ENCODE results near the gene TSPO2. TPM values are rescaled to one million over a fixed set of nuclear protein-coding genes. Genes with fewer than 3 reads are reported as not detected.
A peak's percentile ranks its signal among the peaks of the same experiment; 100 is the strongest.

The TSPO2 gene
- total and polyA plus RNA-seq, 9 of the 15 experiments (the other 6 are each of a cell fraction or from before 2014, with no cell fraction given): not detected

DNA sequence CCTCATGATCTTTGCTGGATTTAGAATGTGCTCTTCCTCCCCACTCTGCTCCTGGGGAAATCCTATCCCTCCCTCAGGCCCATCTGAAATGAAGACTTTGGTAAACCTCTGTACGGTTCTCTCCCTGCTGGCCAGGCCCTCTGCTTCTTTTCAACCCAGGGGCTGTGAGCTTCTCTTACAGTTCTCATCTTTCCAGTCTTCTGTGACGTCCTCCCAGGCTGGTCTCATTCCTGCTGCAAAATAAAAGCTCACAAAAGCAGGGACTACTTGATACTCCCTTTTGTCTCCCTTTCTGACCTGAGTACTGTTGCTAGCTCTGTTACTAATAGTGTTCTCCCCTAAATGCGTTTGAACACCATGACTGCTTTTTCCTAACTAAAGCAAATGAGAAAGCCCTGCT, 49.5 kb upstream of the TSPO2 start:
- intact Hi-C loops (cut with micrococcal nuclease): no loop called here
- H3K9ac ChIP-seq (ENCODE audit: insufficient read depth in 1 of 2, low read depth in 2 of 2, low read length in 2 of 2): no peak overlapping the region
- H3K27ac ChIP-seq (ENCODE audit: extremely low read depth, low read depth, low read length): no peak overlapping the region
- H2AFZ ChIP-seq (ENCODE audit: low read depth, low read length): no peak overlapping the region
- no peak overlapping the region for H3K4me3 ChIP-seq
- H3K27me3 ChIP-seq (ENCODE audit: control insufficient read depth in 2 of 2, insufficient read depth in 2 of 2, low read length in 2 of 2): peaks cover 19 to 24% of the 10 kb centered on the region in 2 experiments
- ATAC-seq (no peak), FAIRE-seq (no peak), DNase-seq (ENCODE audit: extremely low read depth in 1 of 4, low spot score in 3 of 4) (no peak)
- H3K36me3 ChIP-seq (ENCODE audit: control insufficient read depth, insufficient read depth, low read length): no peaks in the 10 kb centered on the region
- H3K4me1 ChIP-seq (replicated peaks in 1 of 2; ENCODE audit: control insufficient read depth in 2 of 2, insufficient read depth in 2 of 2, low read length in 2 of 2): peaks cover 8 to 16% of the 10 kb centered on the region in 2 experiments; a peak in 4 of 5 replicates
- H3K9me1 ChIP-seq (ENCODE audit: control insufficient read depth, insufficient read depth, low read length): no peaks in the 10 kb centered on the region
- in situ Hi-C loops (cut with MboI): no loop called here
- no peaks in the 10 kb centered on the region for H3K79me2 ChIP-seq (ENCODE audit: control insufficient read depth, insufficient read depth, low read length)
- H3K4me2 ChIP-seq (ENCODE audit: insufficient read depth, low read length): no peak overlapping the region
- no peaks in the 10 kb centered on the region for H4K20me1 ChIP-seq (replicated peaks; ENCODE audit: control insufficient read depth, insufficient read depth, low read length)
- whole genome bisulfite sequencing (ENCODE audit: insufficient coverage, low coverage, missing lambda C conversion rate): 2% methylated on average over 3 of the region's 3 CpGs
- TF ChIP-seq C11orf30 (IDR thresholded peaks at IDR 0.05; ENCODE audit: low read depth) (no peak), ADNP (tag; IDR thresholded peaks at IDR 0.05) (no peak)
- ChIA-PET POLR2A (no interaction called here), CTCF (ENCODE audit: low intra/inter-chr PET ratio) (no interaction called here)
- BruUV-seq (replicated peaks): no TSS peak
- no peaks in the 10 kb centered on the region for H3K9me3 ChIP-seq (replicated peaks; ENCODE audit: control insufficient read depth, insufficient read depth, low read depth, low read length)

DNA sequence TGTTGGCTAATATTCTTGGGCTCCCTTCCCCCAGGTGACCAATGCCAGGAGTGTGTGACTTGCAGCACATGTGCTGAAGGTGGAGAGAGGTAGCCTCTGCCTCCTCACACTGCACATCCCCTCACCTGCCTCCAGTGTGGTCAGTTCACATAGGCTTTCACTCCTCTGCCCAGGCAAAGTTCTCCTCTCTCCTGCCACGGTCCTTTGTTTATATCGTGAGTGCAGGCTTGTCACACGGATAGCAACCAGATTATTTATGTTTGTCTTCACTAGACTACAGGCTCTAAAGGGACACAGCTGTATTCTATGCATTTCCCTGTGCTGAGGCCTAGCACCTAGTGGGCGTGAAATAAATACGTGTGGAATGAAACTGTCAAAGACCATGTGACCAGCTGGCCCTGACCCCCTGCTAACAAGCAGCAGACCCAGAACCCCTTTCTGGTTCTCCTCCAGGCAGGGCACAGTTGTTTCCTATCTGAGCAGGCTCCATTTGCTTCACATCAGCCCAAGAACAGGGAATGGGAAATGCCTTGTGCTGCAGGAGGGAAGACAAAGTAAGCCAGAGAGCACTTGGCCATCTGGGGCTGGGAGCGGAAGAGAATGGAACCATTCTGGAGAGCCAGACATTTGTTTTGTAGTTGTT, 45.6 kb upstream of the TSPO2 start:
- FAIRE-seq (no peak), ATAC-seq (peak; percentile 36), DNase-seq (ENCODE audit: extremely low read depth in 1 of 4, low spot score in 3 of 4) (peak in 3 of 4 experiments; percentile 22 to 33 (median 25))
- H4K20me1 ChIP-seq (replicated peaks; ENCODE audit: control insufficient read depth, insufficient read depth, low read length): no peaks in the 10 kb centered on the region
- H3K27me3 ChIP-seq (ENCODE audit: control insufficient read depth in 2 of 2, insufficient read depth in 2 of 2, low read length in 2 of 2): peaks cover 5 to 8% of the 10 kb centered on the region in 2 experiments; a peak in 4 of 5 replicates
- in situ Hi-C loops (cut with MboI) (no loop called here), intact Hi-C loops (cut with micrococcal nuclease) (loop anchor here (5.0 kb wide), 1 partner anchor 76 kb away; the partner anchor contains the start of genes NFYA and OARD1)
- H3K79me2 ChIP-seq (ENCODE audit: control insufficient read depth, insufficient read depth, low read length): no peaks in the 10 kb centered on the region
- H3K4me3 ChIP-seq: no peak overlapping the region
- H3K9me3 ChIP-seq (replicated peaks; ENCODE audit: control insufficient read depth, insufficient read depth, low read depth, low read length): no peaks in the 10 kb centered on the region
- H3K9ac ChIP-seq (ENCODE audit: insufficient read depth in 1 of 2, low read depth in 2 of 2, low read length in 2 of 2): peak overlapping the region in 1 of 2 experiments; percentile 7; a peak in 1 of 4 replicates
- H2AFZ ChIP-seq (ENCODE audit: low read depth, low read length): peak overlapping the region; percentile 76
- H3K27ac ChIP-seq (ENCODE audit: extremely low read depth, low read depth, low read length): peak overlapping the region; percentile 11; the same call in 2 of the 3 replicates
- peak overlapping the region; percentile 66 for H3K4me2 ChIP-seq (ENCODE audit: insufficient read depth, low read length)
- POLR2A ChIA-PET: interaction anchor here (1.0 kb wide), 1 partner anchor 9 kb away, joined by 4 read pairs; no protein-coding TSS in a partner anchor
- CTCF ChIA-PET (ENCODE audit: low intra/inter-chr PET ratio): interaction anchor here (0.7 kb wide), 1 partner anchor 11 kb away, joined by 4 read pairs; no protein-coding TSS in a partner anchor
- TF ChIP-seq MEIS2 (IDR thresholded peaks at IDR 0.05; ENCODE audit: partially characterized antibody) (peak; percentile 84), FOXK2 (conservative IDR thresholded peaks at IDR 0.05 in 1 of 2, IDR thresholded peaks at IDR 0.05 in 1 of 2; ENCODE audit: low read depth in 2 of 2) (peak; percentile 27 to 79; a peak in 3 of 4 replicates), C11orf30 (IDR thresholded peaks at IDR 0.05; ENCODE audit: low read depth) (no peak), FOXJ2 (tag; IDR thresholded peaks at IDR 0.05) (peak; percentile 56; the same call in 1 of the 2 replicates), PBX2 (CRISPR knock-in tag; IDR thresholded peaks at IDR 0.05; ENCODE audit: low read depth) (no peak), PBX2 (tag; conservative IDR thresholded peaks at IDR 0.05; ENCODE audit: low read depth) (peak; percentile 72), ZFX (CRISPR knock-in tag; IDR thresholded peaks at IDR 0.05) (peak; percentile 57; the same call in 1 of the 2 replicates), RBM34 (IDR thresholded peaks at IDR 0.05; ENCODE audit: borderline replicate concordance, insufficient read depth, low read length) (no peak)
- TF ChIP-seq, protein P1, sequence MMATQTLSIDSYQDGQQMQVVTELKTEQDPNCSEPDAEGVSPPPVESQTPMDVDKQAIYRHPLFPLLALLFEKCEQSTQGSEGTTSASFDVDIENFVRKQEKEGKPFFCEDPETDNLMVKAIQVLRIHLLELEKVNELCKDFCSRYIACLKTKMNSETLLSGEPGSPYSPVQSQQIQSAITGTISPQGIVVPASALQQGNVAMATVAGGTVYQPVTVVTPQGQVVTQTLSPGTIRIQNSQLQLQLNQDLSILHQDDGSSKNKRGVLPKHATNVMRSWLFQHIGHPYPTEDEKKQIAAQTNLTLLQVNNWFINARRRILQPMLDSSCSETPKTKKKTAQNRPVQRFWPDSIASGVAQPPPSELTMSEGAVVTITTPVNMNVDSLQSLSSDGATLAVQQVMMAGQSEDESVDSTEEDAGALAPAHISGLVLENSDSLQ (IDR thresholded peaks at IDR 0.05): peak; percentile 78
- BruUV-seq (replicated peaks): no TSS peak
- H3K4me1 ChIP-seq (replicated peaks in 1 of 2; ENCODE audit: control insufficient read depth in 2 of 2, insufficient read depth in 2 of 2, low read length in 2 of 2): peaks cover 13 to 27% of the 10 kb centered on the region in 2 experiments; a peak in 4 of 5 replicates
- WGBS (ENCODE audit: insufficient coverage, low coverage, missing lambda C conversion rate): 18% methylated on average over 6 of the region's 6 CpGs
- no peaks in the 10 kb centered on the region for H3K9me1 ChIP-seq (ENCODE audit: control insufficient read depth, insufficient read depth, low read length)
- H3K36me3 ChIP-seq (ENCODE audit: control insufficient read depth, insufficient read depth, low read length): no peaks in the 10 kb centered on the region

Data from K562 (cell line).